Dorsolateral prefrontal cortex (tissue), 118 donors: Measurements from ENCODE around the gene AGMAT. TPM values are rescaled to one million over a fixed set of nuclear protein-coding genes. Genes with fewer than 3 reads are reported as not detected.

Source experiments
- total RNA-seq, 120 experiments: library from RNA; stranded (reverse); gene quantifications; one replicate each; pipeline versions ENCODE4 v1.2.3 to v1.2.4, GENCODE V29; 2022

AGMAT gene
- total RNA-seq, 120 experiments from 2014 or later: 0.35 to 5.1 (median 2.9) TPM

Other genes starting within 250 kb of the AGMAT start
- 100 to 1,000 TPM in 72 of 120 experiments, 10 to 100 TPM in 48; 54.8 to 180 (median 104) TPM for gene EFHD2, start 175.2 kb downstream of the AGMAT start, total RNA-seq
- 1 to 10 TPM in 25 of 120 experiments, under 1 TPM in 39, not detected in 56; 0.13 to 3.3 (median 0.86) TPM for gene CTRC, start 146.6 kb downstream of the AGMAT start, total RNA-seq
- not detected for gene CELA2A, start 128.3 kb downstream of the AGMAT start, total RNA-seq
- not detected for gene CELA2B, start 108.9 kb downstream of the AGMAT start, total RNA-seq
- 10 to 100 TPM; 12.9 to 32.0 (median 20.8) TPM for gene CASP9, start 60.8 kb downstream of the AGMAT start, total RNA-seq
- gene DNAJC16, start 58.2 kb downstream of the AGMAT start, total RNA-seq: 10 to 100 TPM; 25.1 to 54.7 (median 38.7) TPM
- 10 to 100 TPM; 28.6 to 49.9 (median 38.4) TPM for gene DDI2, start 32.4 kb upstream of the AGMAT start, total RNA-seq
- gene PLEKHM2, start 99.3 kb upstream of the AGMAT start, total RNA-seq: 100 to 1,000 TPM; 128 to 550 (median 209) TPM
- gene SLC25A34, start 151.2 kb upstream of the AGMAT start, total RNA-seq: 10 to 100 TPM in 4 of 120 experiments, 1 to 10 TPM in 116; 1.3 to 10.3 (median 4.4) TPM
- gene TMEM82, start 157.4 kb upstream of the AGMAT start, total RNA-seq: not detected
- gene FBLIM1, start 173.7 kb upstream of the AGMAT start, total RNA-seq: 10 to 100 TPM in 7 of 120 experiments, 1 to 10 TPM in 112, under 1 TPM in 1; 0.87 to 31.6 (median 3.9) TPM
- 1 to 10 TPM in 119 of 120 experiments, under 1 TPM in 1; 0.97 to 5.3 (median 3.0) TPM for gene UQCRHL, start 222.6 kb upstream of the AGMAT start, total RNA-seq